Epithelial cell of prostate (primary cell): ENCODE measurements around the gene ZNF37A.
"Not testable (repeated sequence)": the region's sequence is repeated elsewhere in the genome, so short reads cannot be mapped to it uniquely, and the experiment has no call there.

Experiments used
- DNase-seq: peaks from one replicate; pipeline ENCODE4 v3.0.0-alpha.2; 2011; ENCODE audit warnings: low read depth, low spot score
- H3K27ac ChIP-seq: fragments of 450-650 bp; 2 replicates; pipeline ENCODE4 v1.5.1; 2017; ENCODE audit warnings: mild to moderate bottlenecking

ZNF37A gene

GRCh38 chr10:38094158-38094926 lies at the start of gene ZNF37A:
TSS of gene ZNF37A (plus strand) at chr10:38094337. CDS start at chr10:38096618, 2,281 bp downstream.
- H3K27ac ChIP-seq = peak within 1 kb of the TSS; percentile 55
- DNase-seq = peak; percentile 90

- no peak overlapping the region for H3K27ac ChIP-seq
- DNase-seq = no peak
Observed at GRCh38 chr10:38045129-38045528, 49.0 kb upstream of the ZNF37A start.

GRCh38 chr10:38047666-38048065 lies 46.5 kb upstream of the ZNF37A start:
- DNase-seq = no peak
- H3K27ac ChIP-seq = no peak overlapping the region

- no peak for DNase-seq
- H3K27ac ChIP-seq = no peak overlapping the region
Observed at GRCh38 chr10:38050212-38050611, 43.9 kb upstream of the ZNF37A start.

- peak; percentile 41 for DNase-seq
- peak overlapping the region; percentile 87 for H3K27ac ChIP-seq
Observed at GRCh38 chr10:38054361-38054797, 39.8 kb upstream of the ZNF37A start.

DNA sequence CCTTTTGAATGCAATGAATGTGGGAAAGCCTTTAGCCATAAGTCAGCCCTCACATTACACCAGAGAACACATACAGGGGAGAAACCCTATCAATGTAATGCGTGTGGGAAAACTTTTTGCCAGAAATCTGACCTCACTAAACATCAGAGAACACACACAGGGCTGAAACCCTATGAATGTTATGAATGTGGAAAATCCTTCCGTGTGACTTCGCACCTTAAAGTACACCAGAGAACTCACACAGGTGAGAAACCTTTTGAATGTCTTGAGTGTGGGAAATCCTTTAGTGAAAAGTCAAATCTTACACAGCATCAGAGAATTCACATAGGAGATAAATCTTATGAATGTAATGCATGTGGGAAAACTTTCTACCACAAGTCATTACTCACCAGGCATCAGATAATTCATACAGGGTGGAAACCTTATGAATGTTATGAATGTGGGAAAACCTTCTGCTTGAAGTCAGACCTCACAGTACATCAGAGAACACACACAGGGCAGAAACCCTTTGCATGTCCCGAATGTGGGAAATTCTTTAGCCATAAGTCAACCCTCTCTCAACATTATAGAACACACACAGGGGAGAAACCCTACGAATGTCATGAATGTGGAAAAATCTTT lies 38.8 kb upstream of the ZNF37A start:
- H3K27ac ChIP-seq = peak overlapping the region; percentile 87
- DNase-seq = not testable (repeated sequence)

DNA sequence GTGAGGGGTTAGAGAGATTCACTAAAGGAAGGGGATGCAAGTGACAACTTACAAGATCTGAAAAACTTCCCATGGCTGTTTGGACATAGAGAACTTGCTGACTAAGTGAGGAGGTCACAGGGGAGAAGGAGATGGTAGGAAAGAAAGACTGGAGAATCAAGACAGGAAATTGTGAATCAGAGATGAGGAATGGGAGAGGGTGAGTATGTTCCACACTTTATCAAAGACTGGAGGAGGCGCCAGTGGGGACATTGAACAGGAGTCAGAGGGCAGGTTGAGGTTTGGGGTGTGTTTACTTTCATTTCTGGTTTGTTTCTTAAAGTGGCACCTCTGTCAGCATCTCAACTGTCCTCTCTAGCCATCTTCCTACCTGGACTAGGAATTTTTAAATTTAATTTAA lies 24.5 kb upstream of the ZNF37A start:
- DNase-seq = peak; percentile 20
- not testable (repeated sequence) for H3K27ac ChIP-seq

GRCh38 chr10:38070501-38070900 lies 23.6 kb upstream of the ZNF37A start:
- no peak for DNase-seq
- no peak overlapping the region for H3K27ac ChIP-seq

GRCh38 chr10:38072552-38072951 lies 21.6 kb upstream of the ZNF37A start:
- no peak overlapping the region for H3K27ac ChIP-seq

DNA sequence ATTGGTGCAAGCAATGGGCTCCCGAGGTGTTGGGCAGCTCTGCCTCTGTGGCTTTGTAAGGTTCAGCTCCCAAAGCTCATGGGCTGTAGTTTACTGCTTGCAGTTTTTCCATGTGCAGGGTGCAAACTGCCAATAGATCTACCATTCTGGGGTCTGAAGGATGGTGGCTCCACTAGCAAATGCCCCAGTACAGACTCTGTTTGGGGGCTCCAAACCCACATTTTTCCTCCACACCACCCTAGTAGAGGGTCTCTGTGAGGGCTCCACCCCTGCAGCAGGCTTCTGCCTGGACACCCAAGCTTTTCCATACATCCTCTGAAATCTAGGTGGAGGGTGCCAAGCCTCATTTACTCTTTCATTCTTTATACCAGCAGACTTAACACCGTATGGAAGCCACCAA lies 17.4 kb upstream of the ZNF37A start:
- H3K27ac ChIP-seq = no peak overlapping the region
- no peak for DNase-seq

More at GRCh38 chr10:38072552-38072951, 21.6 kb upstream of the ZNF37A start:
- DNase-seq = no peak

DNA sequence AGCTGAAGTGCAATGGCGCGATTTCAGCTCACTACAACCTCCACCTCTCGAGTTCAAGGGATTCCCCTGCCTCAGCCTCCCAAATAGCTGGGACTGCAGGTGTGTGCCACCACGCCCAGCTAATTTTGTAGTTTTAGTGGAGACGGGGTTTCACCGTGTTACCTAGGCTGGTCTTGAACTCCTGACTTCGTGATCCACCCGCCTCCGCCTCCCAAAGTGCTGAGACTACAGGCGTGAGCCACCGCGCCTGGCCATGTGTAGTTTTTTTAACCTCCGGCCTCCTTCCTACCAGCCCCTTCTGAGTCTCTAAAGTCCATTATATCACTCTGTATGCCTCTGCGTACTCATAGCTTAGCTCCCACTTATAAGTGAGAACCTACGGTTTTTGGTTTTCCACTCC lies 819 bp upstream of the ZNF37A start:
- DNase-seq, H3K27ac ChIP-seq: not testable (repeated sequence)

GRCh38 chr10:38093816-38094157 lies 350 bp upstream of the ZNF37A start:
- no peak overlapping the region for H3K27ac ChIP-seq
- DNase-seq = no peak

- no peak for DNase-seq
- H3K27ac ChIP-seq = peak overlapping the region; percentile 55
Observed at GRCh38 chr10:38094927-38095574, 914 bp downstream of the ZNF37A start.

- DNase-seq = no peak
- H3K27ac ChIP-seq = no peak overlapping the region
Observed at GRCh38 chr10:38102880-38103279, 8.7 kb downstream of the ZNF37A start.

DNA sequence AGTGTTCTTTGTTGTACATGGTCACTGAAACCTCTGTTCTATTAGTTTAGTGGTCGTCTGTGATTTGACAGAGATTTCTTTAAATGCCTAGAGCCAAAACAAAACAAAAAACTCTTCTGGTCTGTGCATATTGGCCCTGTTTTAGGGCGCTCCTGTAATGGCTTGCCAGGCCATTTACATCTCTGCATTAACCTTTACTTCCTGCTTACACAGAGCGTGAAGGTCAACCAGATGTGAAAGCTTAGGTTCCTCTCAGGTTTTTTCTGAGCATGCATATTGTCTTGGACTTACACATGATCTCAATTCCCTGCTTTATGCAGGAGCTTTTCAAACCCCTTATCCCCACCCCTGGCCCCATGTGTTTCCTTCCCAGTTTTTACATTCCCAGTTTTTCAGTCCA lies 9.6 kb downstream of the ZNF37A start:
- H3K27ac ChIP-seq = no peak overlapping the region
- no peak for DNase-seq

DNA sequence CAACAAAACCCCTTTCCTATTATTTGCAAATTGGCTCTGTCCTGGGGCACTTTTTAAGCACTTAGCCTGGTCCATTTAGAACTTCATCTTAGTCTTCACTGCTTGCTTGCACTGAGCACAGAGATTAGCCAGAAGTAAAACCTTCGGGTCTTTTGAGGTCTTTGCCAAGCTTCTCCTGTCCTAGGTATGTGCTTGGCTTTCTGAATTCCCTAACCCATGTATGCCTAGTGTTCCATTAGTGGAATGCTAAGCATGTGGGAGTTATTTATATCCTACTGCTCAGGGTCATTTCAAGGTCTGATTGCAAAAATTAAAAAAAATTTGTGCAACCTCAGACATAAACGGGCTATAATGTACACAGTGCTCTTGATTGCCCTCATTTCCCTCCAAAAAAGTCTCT lies 18.0 kb downstream of the ZNF37A start:
- H3K27ac ChIP-seq = no peak overlapping the region
- DNase-seq = no peak

DNA sequence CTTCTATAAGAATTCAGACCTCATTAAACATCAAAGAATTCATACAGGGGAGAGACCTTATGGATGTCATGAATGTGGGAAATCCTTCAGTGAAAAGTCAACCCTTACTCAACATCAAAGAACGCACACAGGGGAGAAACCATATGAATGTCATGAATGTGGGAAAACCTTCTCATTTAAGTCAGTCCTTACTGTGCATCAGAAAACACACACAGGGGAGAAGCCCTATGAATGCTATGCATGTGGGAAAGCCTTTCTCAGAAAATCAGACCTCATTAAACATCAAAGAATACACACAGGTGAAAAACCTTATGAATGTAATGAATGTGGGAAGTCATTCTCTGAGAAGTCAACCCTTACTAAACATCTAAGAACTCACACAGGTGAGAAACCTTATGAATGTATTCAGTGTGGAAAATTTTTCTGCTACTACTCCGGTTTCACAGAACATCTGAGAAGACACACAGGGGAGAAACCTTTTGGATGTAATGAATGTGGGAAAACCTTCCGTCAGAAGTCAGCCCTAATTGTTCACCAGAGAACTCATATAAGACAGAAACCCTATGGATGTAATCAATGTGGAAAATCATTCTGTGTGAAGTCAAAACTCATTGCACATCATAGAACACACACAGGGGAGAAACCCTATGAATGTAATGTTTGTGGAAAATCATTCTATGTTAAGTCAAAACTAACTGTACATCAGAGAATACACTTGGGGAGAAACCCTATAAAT lies 24.1 kb downstream of the ZNF37A start:
- no peak overlapping the region for H3K27ac ChIP-seq
- no peak for DNase-seq

- no peak for DNase-seq
Observed at GRCh38 chr10:38119038-38119437, 24.9 kb downstream of the ZNF37A start.

GRCh38 chr10:38127812-38128211 lies 33.7 kb downstream of the ZNF37A start:
- no peak for DNase-seq
- H3K27ac ChIP-seq = no peak overlapping the region

More at GRCh38 chr10:38119038-38119437, 24.9 kb downstream of the ZNF37A start:
- no peak overlapping the region for H3K27ac ChIP-seq

DNA sequence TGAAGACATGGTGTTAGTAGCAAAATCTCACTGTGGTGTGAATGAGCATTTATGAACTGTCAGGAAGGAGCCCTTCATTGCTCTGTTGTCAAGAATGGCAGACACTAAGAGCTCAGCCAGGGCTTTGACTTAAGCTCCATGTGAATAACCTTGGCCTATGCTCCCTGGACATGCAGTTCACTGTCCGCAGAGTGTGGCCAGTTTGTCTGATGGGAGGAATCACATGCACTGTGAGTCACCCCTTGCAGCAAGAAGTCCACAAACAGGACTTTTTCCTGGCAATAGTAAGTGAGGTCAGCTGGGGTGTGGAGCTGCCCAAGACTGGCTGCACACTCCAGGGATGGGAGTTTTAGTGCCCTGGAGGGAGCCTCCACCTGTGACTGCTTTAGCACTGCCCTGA lies 49.5 kb downstream of the ZNF37A start:
- no peak overlapping the region for H3K27ac ChIP-seq
- DNase-seq = no peak
